PC-9 (cell line): Measurements from ENCODE around the gene CASS4. TPM values are rescaled to one million over a fixed set of nuclear protein-coding genes. Genes with fewer than 3 reads are reported as not detected.

Source experiments
- BruUV-seq: library from RNA; stranded (reverse); fragments of 400-500 nt; replicated peaks from 2 replicates; lab custom pipeline; 2021; lab: Mats Ljungman, UMichigan
- CTCF ChIA-PET: fragments of 300-600 bp; sonication (Branson Sonifier 250); formaldehyde crosslinking; loops from one replicate; lab custom pipeline; 2022; ENCODE audit warnings: antibody characterized with exemption; lab: Charles Lee
- POLR2A ChIA-PET: fragments of 300-600 bp; sonication (Branson Sonifier 250); formaldehyde crosslinking; loops from one replicate; lab custom pipeline; 2022; ENCODE audit warnings: antibody characterized with exemption; ENCODE audit not compliant: unreplicated experiment; lab: Charles Lee
- DNase-seq, 2 experiments: peaks; one replicate each; pipeline versions ENCODE4 v3.0.0 to v3.0.0-alpha.2; 2015 to 2022; ENCODE audit warnings: mixed read lengths in 1 of 2
- H2AFZ ChIP-seq: fragments of 200-600 bp; sonication (generic); 2 replicates; pipeline ENCODE4 v1.8.1; 2017; ENCODE audit warnings: antibody characterized with exemption
- H3F3A ChIP-seq: fragments of 200-600 bp; sonication (generic); 2 replicates; pipeline ENCODE4 v1.8.1; 2017; ENCODE audit warnings: antibody characterized with exemption, mild to moderate bottlenecking, low read depth; ENCODE audit not compliant: insufficient read depth
- H3K27ac ChIP-seq: fragments of 200-600 bp; sonication (generic); 2 replicates; pipeline ENCODE4 v1.6.1; 2016; ENCODE audit warnings: mixed run types
- H3K27me3 ChIP-seq: fragments of 200-600 bp; sonication (generic); 2 replicates; pipeline ENCODE4 v1.6.1; 2016; ENCODE audit warnings: low read depth, mixed run types; ENCODE audit not compliant: insufficient read depth
- H3K36me3 ChIP-seq: fragments of 200-600 bp; sonication (generic); 2 replicates; pipeline ENCODE4 v1.6.1; 2016; ENCODE audit warnings: low read depth, mixed run types
- H3K4me1 ChIP-seq: fragments of 200-600 bp; sonication (generic); replicated peaks from 2 replicates; pipeline ENCODE4 v1.6.1; 2016; ENCODE audit warnings: mixed run types; ENCODE audit not compliant: insufficient read depth
- H3K4me2 ChIP-seq: fragments of 200-600 bp; sonication (generic); 2 replicates; pipeline ENCODE4 v1.6.1; 2017; ENCODE audit warnings: mixed run types
- H3K4me3 ChIP-seq: fragments of 200-600 bp; sonication (generic); 2 replicates; pipeline ENCODE4 v1.6.1; 2016; ENCODE audit warnings: mixed run types
- H3K79me2 ChIP-seq: fragments of 200-600 bp; sonication (generic); 2 replicates; pipeline ENCODE4 v1.6.1; 2017; ENCODE audit warnings: low read depth, mixed run types
- H3K9me2 ChIP-seq: fragments of 200-600 bp; sonication (generic); 2 replicates; pipeline ENCODE4 v1.8.1; 2017; ENCODE audit warnings: mild to moderate bottlenecking; ENCODE audit not compliant: insufficient read depth
- H3K9me3 ChIP-seq: fragments of 200-600 bp; sonication (generic); 2 replicates; pipeline ENCODE4 v1.8.1; 2016; ENCODE audit warnings: low read depth; ENCODE audit not compliant: insufficient read depth
- H4K20me1 ChIP-seq: fragments of 200-600 bp; sonication (generic); 2 replicates; pipeline ENCODE4 v1.8.1; 2017; ENCODE audit not compliant: insufficient read depth
- CTCF ChIP-seq: fragments of 200-600 bp; sonication (generic); conservative IDR thresholded peaks from 2 replicates; pipeline ENCODE4 v1.6.1; 2017; ENCODE audit warnings: mixed run types, antibody characterized with exemption, mild to moderate bottlenecking, moderate library complexity
- EZH2 ChIP-seq: fragments of 200-600 bp; sonication (generic); IDR thresholded peaks from 2 replicates; pipeline ENCODE4 v1.8.0; 2017; ENCODE audit warnings: antibody characterized with exemption, low read depth
- intact Hi-C: fragments of 100-400 bp; cut with micrococcal nuclease; formaldehyde crosslinking; loops from one replicate; pipeline ENCODE4 v1.10.0; 2022; ENCODE audit not compliant: unreplicated experiment
- total RNA-seq: library from RNA; stranded (reverse); gene quantifications from 2 replicates; pipeline ENCODE4 v1.2.3, GENCODE V29; 2021

Gene CASS4
- total RNA-seq, 1 experiment from 2014 or later = 0.15 TPM

GRCh38 chr20:56427797-56428196 lies 15.7 kb downstream of the CASS4 start:
- no peaks in the 10 kb centered on the region for H3K36me3 ChIP-seq
- DNase-seq = no peak
- POLR2A ChIA-PET = no interaction called here
- no peak overlapping the region for H3K4me2 ChIP-seq
- peaks cover 15% of the 10 kb centered on the region for H3K4me1 ChIP-seq
- no peak overlapping the region for H2AFZ ChIP-seq
- H3K79me2 ChIP-seq = no peaks in the 10 kb centered on the region
- H3K9me3 ChIP-seq = no peaks in the 10 kb centered on the region
- TF ChIP-seq EZH2 (no peak), CTCF (no peak)
- H3K9me2 ChIP-seq = no peaks in the 10 kb centered on the region
- H3K4me3 ChIP-seq = no peak overlapping the region
- H3F3A ChIP-seq = peaks cover 2% of the 10 kb centered on the region; the same call in 1 of the 2 replicates
- H3K27me3 ChIP-seq = no peaks in the 10 kb centered on the region
- H3K27ac ChIP-seq = no peak overlapping the region
- no TSS peak for BruUV-seq
- intact Hi-C loops = no loop called here
- no peaks in the 10 kb centered on the region for H4K20me1 ChIP-seq
- CTCF ChIA-PET = no interaction called here

- no TSS peak for BruUV-seq
- ChIA-PET POLR2A (no interaction called here), CTCF (no interaction called here)
Observed at GRCh38 chr20:56428410-56428809, 16.4 kb downstream of the CASS4 start.

GRCh38 chr20:56428881-56429280 lies 16.8 kb downstream of the CASS4 start:
- no peak for DNase-seq
- Histone ChIP-seq H3F3A (no peaks in the 10 kb centered on the region), H3K27ac (no peak overlapping the region), H3K4me2 (no peak overlapping the region), H3K36me3 (no peaks in the 10 kb centered on the region), H2AFZ (no peak overlapping the region), H3K9me2 (no peaks in the 10 kb centered on the region), H4K20me1 (no peaks in the 10 kb centered on the region), H3K4me1 (peaks cover 4% of the 10 kb centered on the region; the same call in 1 of the 2 replicates), H3K4me3 (no peak overlapping the region), H3K27me3 (no peaks in the 10 kb centered on the region), H3K79me2 (no peaks in the 10 kb centered on the region), H3K9me3 (no peaks in the 10 kb centered on the region)
- no TSS peak for BruUV-seq
- no peak for TF ChIP-seq CTCF
- no peak for TF ChIP-seq EZH2
- POLR2A ChIA-PET = no interaction called here
- CTCF ChIA-PET = no interaction called here
- intact Hi-C loops = no loop called here

More at GRCh38 chr20:56428410-56428809, 16.4 kb downstream of the CASS4 start:
- Histone ChIP-seq H3K9me3 (no peaks in the 10 kb centered on the region), H3K79me2 (no peaks in the 10 kb centered on the region), H3F3A (no peaks in the 10 kb centered on the region), H3K4me1 (peaks cover 9% of the 10 kb centered on the region; the same call in 1 of the 2 replicates), H3K4me3 (no peak overlapping the region), H3K27me3 (no peaks in the 10 kb centered on the region), H2AFZ (no peak overlapping the region), H3K9me2 (no peaks in the 10 kb centered on the region), H3K27ac (no peak overlapping the region), H3K4me2 (no peak overlapping the region), H3K36me3 (no peaks in the 10 kb centered on the region), H4K20me1 (no peaks in the 10 kb centered on the region)
- TF ChIP-seq EZH2 (no peak), CTCF (no peak)
- no peak for DNase-seq
- intact Hi-C loops = no loop called here
